Measurements from ENCODE around the gene CHKA.
A peak's percentile ranks its signal among the peaks of the same experiment; 100 is the strongest.

Gene CHKA

GRCh38 chr11:68043349-68044144 is 77.6 kb downstream of the CHKA start:
- H3K9me3 ChIP-seq (ENCODE audit: control insufficient read depth, low read length): no peaks in the 10 kb centered on the region

GRCh38 chr11:68043029-68043348 is 78.2 kb downstream of the CHKA start:
- Histone ChIP-seq H3K9me3 (ENCODE audit: control insufficient read depth, low read length) (no peaks in the 10 kb centered on the region), H3K4me1 (ENCODE audit: control insufficient read depth, insufficient read depth, low read length, poor library complexity, severe bottlenecking) (peaks cover 32% of the 10 kb centered on the region), H3K36me3 (ENCODE audit: control insufficient read depth, insufficient read depth, low read length) (peaks cover 42% of the 10 kb centered on the region), H3K4me3 (ENCODE audit: extremely low read depth, insufficient read depth, low read length, poor library complexity, severe bottlenecking) (no peak overlapping the region), H3K27ac (ENCODE audit: low read depth, low read length, severe bottlenecking) (no peak overlapping the region)
- 81 to 91% methylated on average over 6 to 8 of the region's 8 CpGs for WGBS, 2 experiments (ENCODE audit: insufficient coverage in 2 of 2)

More at GRCh38 chr11:68043349-68044144, 77.6 kb downstream of the CHKA start:
- Histone ChIP-seq H3K4me3 (ENCODE audit: extremely low read depth, insufficient read depth, low read length, poor library complexity, severe bottlenecking) (no peak overlapping the region), H3K4me1 (ENCODE audit: control insufficient read depth, insufficient read depth, low read length, poor library complexity, severe bottlenecking) (peaks cover 26% of the 10 kb centered on the region), H3K27ac (ENCODE audit: low read depth, low read length, severe bottlenecking) (no peak overlapping the region), H3K36me3 (ENCODE audit: control insufficient read depth, insufficient read depth, low read length) (peaks cover 44% of the 10 kb centered on the region)
- WGBS, 2 experiments (ENCODE audit: insufficient coverage in 2 of 2): 89 to 92% methylated on average over 23 to 27 of the region's 36 CpGs

GRCh38 chr11:68042219-68043028 is 78.8 kb downstream of the CHKA start:
- Histone ChIP-seq H3K36me3 (ENCODE audit: control insufficient read depth, insufficient read depth, low read length) (peaks cover 36% of the 10 kb centered on the region), H3K4me3 (ENCODE audit: extremely low read depth, insufficient read depth, low read length, poor library complexity, severe bottlenecking) (no peak overlapping the region), H3K9me3 (ENCODE audit: control insufficient read depth, low read length) (no peaks in the 10 kb centered on the region), H3K4me1 (ENCODE audit: control insufficient read depth, insufficient read depth, low read length, poor library complexity, severe bottlenecking) (peaks cover 34% of the 10 kb centered on the region), H3K27ac (ENCODE audit: low read depth, low read length, severe bottlenecking) (no peak overlapping the region)
- WGBS, 2 experiments (ENCODE audit: insufficient coverage in 2 of 2): 94 to 95% methylated on average over 26 to 27 of the region's 27 CpGs

- H3K4me1 ChIP-seq (ENCODE audit: control insufficient read depth, insufficient read depth, low read length, poor library complexity, severe bottlenecking): peaks cover 34% of the 10 kb centered on the region
- H3K36me3 ChIP-seq (ENCODE audit: control insufficient read depth, insufficient read depth, low read length): peaks cover 34% of the 10 kb centered on the region
- no peak overlapping the region for H3K4me3 ChIP-seq (ENCODE audit: extremely low read depth, insufficient read depth, low read length, poor library complexity, severe bottlenecking)
- H3K27ac ChIP-seq (ENCODE audit: low read depth, low read length, severe bottlenecking): no peak overlapping the region
- 91 to 95% methylated on average over 10 to 12 of the region's 12 CpGs for WGBS, 2 experiments (ENCODE audit: insufficient coverage in 2 of 2)
- H3K9me3 ChIP-seq (ENCODE audit: control insufficient read depth, low read length): no peaks in the 10 kb centered on the region
Observed at GRCh38 chr11:68041617-68042218, 79.5 kb downstream of the CHKA start.

- 91 to 94% methylated on average over 17 to 20 of the region's 23 CpGs for WGBS, 2 experiments (ENCODE audit: insufficient coverage in 2 of 2)
- Histone ChIP-seq H3K36me3 (ENCODE audit: control insufficient read depth, insufficient read depth, low read length) (peaks cover 27% of the 10 kb centered on the region), H3K27ac (ENCODE audit: low read depth, low read length, severe bottlenecking) (peak overlapping the region; percentile 84), H3K9me3 (ENCODE audit: control insufficient read depth, low read length) (no peaks in the 10 kb centered on the region), H3K4me1 (ENCODE audit: control insufficient read depth, insufficient read depth, low read length, poor library complexity, severe bottlenecking) (peaks cover 34% of the 10 kb centered on the region), H3K4me3 (ENCODE audit: extremely low read depth, insufficient read depth, low read length, poor library complexity, severe bottlenecking) (peak overlapping the region; percentile 56)
Observed at GRCh38 chr11:68040957-68041591, 80.1 kb downstream of the CHKA start.

GRCh38 chr11:68040101-68040956 is 80.9 kb downstream of the CHKA start:
- WGBS, 2 experiments (ENCODE audit: insufficient coverage in 2 of 2): 64 to 65% methylated on average over 11 to 14 of the region's 22 CpGs
- Histone ChIP-seq H3K27ac (ENCODE audit: low read depth, low read length, severe bottlenecking) (peak overlapping the region; percentile 84), H3K9me3 (ENCODE audit: control insufficient read depth, low read length) (no peaks in the 10 kb centered on the region), H3K36me3 (ENCODE audit: control insufficient read depth, insufficient read depth, low read length) (peaks cover 25% of the 10 kb centered on the region), H3K4me1 (ENCODE audit: control insufficient read depth, insufficient read depth, low read length, poor library complexity, severe bottlenecking) (peaks cover 34% of the 10 kb centered on the region), H3K4me3 (ENCODE audit: extremely low read depth, insufficient read depth, low read length, poor library complexity, severe bottlenecking) (peak overlapping the region; percentile 56)

GRCh38 chr11:68039526-68040086 is 81.6 kb downstream of the CHKA start:
- H3K27ac ChIP-seq (ENCODE audit: low read depth, low read length, severe bottlenecking): peak overlapping the region; percentile 84
- peak overlapping the region; percentile 56 for H3K4me3 ChIP-seq (ENCODE audit: extremely low read depth, insufficient read depth, low read length, poor library complexity, severe bottlenecking)
- H3K4me1 ChIP-seq (ENCODE audit: control insufficient read depth, insufficient read depth, low read length, poor library complexity, severe bottlenecking): peaks cover 34% of the 10 kb centered on the region
- H3K36me3 ChIP-seq (ENCODE audit: control insufficient read depth, insufficient read depth, low read length): peaks cover 25% of the 10 kb centered on the region
- no peaks in the 10 kb centered on the region for H3K9me3 ChIP-seq (ENCODE audit: control insufficient read depth, low read length)
- 75 to 80% methylated on average over 1 to 3 of the region's 10 CpGs for WGBS, 2 experiments (ENCODE audit: insufficient coverage in 2 of 2)

- WGBS, 2 experiments (ENCODE audit: insufficient coverage in 2 of 2): 25 to 29% methylated on average over 33 to 44 of the region's 51 CpGs
Observed at GRCh38 chr11:68038718-68039525, 82.3 kb downstream of the CHKA start, which contains the start of gene TCIRG1. Gene TCIRG1 (plus strand): TSS chr11:68039025. CDS start chr11:68041272, 2,247 bp downstream.

GRCh38 chr11:68038226-68038717 is 82.9 kb downstream of the CHKA start:
- Histone ChIP-seq H3K27ac (ENCODE audit: low read depth, low read length, severe bottlenecking) (peak overlapping the region; percentile 84), H3K4me3 (ENCODE audit: extremely low read depth, insufficient read depth, low read length, poor library complexity, severe bottlenecking) (peak overlapping the region; percentile 56), H3K9me3 (ENCODE audit: control insufficient read depth, low read length) (no peaks in the 10 kb centered on the region), H3K36me3 (ENCODE audit: control insufficient read depth, insufficient read depth, low read length) (peaks cover 34% of the 10 kb centered on the region), H3K4me1 (ENCODE audit: control insufficient read depth, insufficient read depth, low read length, poor library complexity, severe bottlenecking) (peaks cover 29% of the 10 kb centered on the region)
- WGBS, 2 experiments (ENCODE audit: insufficient coverage in 2 of 2): 67 to 78% methylated on average over 8 to 13 of the region's 13 CpGs

More at GRCh38 chr11:68038718-68039525, 82.3 kb downstream of the CHKA start, which contains the start of gene TCIRG1:
- H3K9me3 ChIP-seq (ENCODE audit: control insufficient read depth, low read length): no peaks in the 10 kb centered on the region
- H3K27ac ChIP-seq (ENCODE audit: low read depth, low read length, severe bottlenecking): peak within 1 kb of the TSS; percentile 84
- H3K4me1 ChIP-seq (ENCODE audit: control insufficient read depth, insufficient read depth, low read length, poor library complexity, severe bottlenecking): peaks cover 34% of the 10 kb centered on the region
- H3K36me3 ChIP-seq (ENCODE audit: control insufficient read depth, insufficient read depth, low read length): peaks cover 27% of the 10 kb centered on the region
- peak within 1 kb of the TSS; percentile 56 for H3K4me3 ChIP-seq (ENCODE audit: extremely low read depth, insufficient read depth, low read length, poor library complexity, severe bottlenecking)
